ENCODE results near the gene SLMAP.

The SLMAP gene

GRCh38 chr3:57755741-57756527, at the start of gene SLMAP:
Gene SLMAP, plus strand, starts transcription at chr3:57756309. Its CDS starts 1,343 bp downstream, at chr3:57757652.
- peak; percentile 92 for DNase-seq

GRCh38 chr3:57706462-57706861, 49.6 kb upstream of the SLMAP start:
- no peak for DNase-seq

GRCh38 chr3:57709031-57709430, 47.1 kb upstream of the SLMAP start:
- no peak for DNase-seq

GRCh38 chr3:57709559-57709958, 46.5 kb upstream of the SLMAP start:
- DNase-seq, result no peak

- no peak for DNase-seq
Observed at GRCh38 chr3:57715686-57716085, 40.4 kb upstream of the SLMAP start.

GRCh38 chr3:57717205-57717868, 38.8 kb upstream of the SLMAP start:
- DNase-seq, result no peak

GRCh38 chr3:57718118-57718517, 38.0 kb upstream of the SLMAP start:
- no peak for DNase-seq

- DNase-seq, result no peak
Observed at GRCh38 chr3:57726397-57726796, 29.7 kb upstream of the SLMAP start.

GRCh38 chr3:57727106-57727505, 29.0 kb upstream of the SLMAP start:
- DNase-seq, result no peak

GRCh38 chr3:57729334-57730045, 26.6 kb upstream of the SLMAP start:
- no peak for DNase-seq

- no peak for DNase-seq
Observed at GRCh38 chr3:57730682-57731081, 25.4 kb upstream of the SLMAP start.

- DNase-seq, result no peak
Observed at GRCh38 chr3:57731311-57731710, 24.8 kb upstream of the SLMAP start.

- no peak for DNase-seq
Observed at GRCh38 chr3:57733790-57734189, 22.3 kb upstream of the SLMAP start.

- no peak for DNase-seq
Observed at GRCh38 chr3:57735405-57735804, 20.7 kb upstream of the SLMAP start.

- no peak for DNase-seq
Observed at GRCh38 chr3:57737840-57738239, 18.3 kb upstream of the SLMAP start.

- no peak for DNase-seq
Observed at GRCh38 chr3:57738391-57738790, 17.7 kb upstream of the SLMAP start.

- DNase-seq, result no peak
Observed at GRCh38 chr3:57740027-57740426, 16.1 kb upstream of the SLMAP start.

- no peak for DNase-seq
Observed at GRCh38 chr3:57743496-57743895, 12.6 kb upstream of the SLMAP start.

- DNase-seq, result no peak
Observed at GRCh38 chr3:57745101-57745500, 11.0 kb upstream of the SLMAP start.

- DNase-seq, result no peak
Observed at GRCh38 chr3:57746156-57747010, 9.7 kb upstream of the SLMAP start.

- no peak for DNase-seq
Observed at GRCh38 chr3:57749542-57749941, 6.6 kb upstream of the SLMAP start.

GRCh38 chr3:57752307-57752706, 3.8 kb upstream of the SLMAP start:
- no peak for DNase-seq

GRCh38 chr3:57753016-57753415, 3.1 kb upstream of the SLMAP start:
- no peak for DNase-seq

All from NCI-H526 treated with DMSO at 0.1 percent for 48 hours (cell line).